Endometrial microvascular endothelial cells (primary cell): ENCODE results near the gene RHNO1. TPM values are rescaled to one million over a fixed set of nuclear protein-coding genes. Genes with fewer than 3 reads are reported as not detected.
"Not testable (repeated sequence)": the region's sequence is repeated elsewhere in the genome, so short reads cannot be mapped to it uniquely, and the experiment has no call there.

Experiments
- in situ Hi-C: cut with HindIII; loops from 2 replicates; pipeline ENCODE4 v1.10.0; 2017; ENCODE audit warnings: low sequenced_read_pairs, low pct_unique_long_range_greater_than_20kb; ENCODE audit errors: inconsistent ontology term
- total RNA-seq: library from RNA; depleted of rRNA; stranded (reverse); fragments of >200 nt; gene quantifications from one replicate; pipeline ENCODE4 v1.2.3, GENCODE V29; 2015; ENCODE audit errors: inconsistent ontology term

The RHNO1 gene
- total RNA-seq, 1 donor from 2014 or later, result 52.6 TPM

GRCh38 chr12:2857021-2857431 is 20.0 kb upstream of the RHNO1 start, which contains the start of gene TEX52:
TEX52 (minus strand) TSS chr12:2857039; CDS start chr12:2857026, 13 bp downstream.
- in situ Hi-C loops, result no loop called here

- in situ Hi-C loops, result no loop called here
These were observed 19.4 kb upstream of the RHNO1 start for GRCh38 chr12:2857576-2857975.

- in situ Hi-C loops, result no loop called here
These were observed 18.7 kb upstream of the RHNO1 start for GRCh38 chr12:2858334-2858733.

DNA sequence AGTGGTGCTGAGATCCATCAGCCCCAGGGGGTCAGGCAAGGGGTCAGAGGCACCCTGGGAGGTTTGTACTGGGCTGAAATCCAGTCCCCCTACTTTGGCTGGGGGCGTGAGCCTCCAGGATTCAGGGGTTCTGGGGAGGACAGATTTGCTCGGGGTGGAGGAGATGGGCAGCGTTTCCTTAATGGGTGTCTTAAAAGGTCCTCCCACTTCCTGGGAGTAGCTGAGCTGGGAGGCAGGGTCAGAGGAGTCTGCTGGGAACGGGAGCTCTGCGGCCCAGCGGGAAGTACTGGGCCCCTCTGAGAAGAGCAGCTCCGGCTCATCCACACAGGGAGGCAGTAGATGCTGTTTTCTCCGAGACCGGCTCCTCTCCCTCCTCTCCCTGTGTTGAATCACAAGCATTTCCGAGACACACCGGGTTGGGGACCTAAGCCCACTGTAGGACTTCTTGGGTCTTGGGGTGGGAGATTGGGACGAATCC is 18.0 kb upstream of the RHNO1 start:
- in situ Hi-C loops, result no loop called here

GRCh38 chr12:2860170-2860569 is 16.9 kb upstream of the RHNO1 start:
- in situ Hi-C loops, result no loop called here

- in situ Hi-C loops, result no loop called here
These were observed 14.1 kb upstream of the RHNO1 start for GRCh38 chr12:2862876-2863275.

DNA sequence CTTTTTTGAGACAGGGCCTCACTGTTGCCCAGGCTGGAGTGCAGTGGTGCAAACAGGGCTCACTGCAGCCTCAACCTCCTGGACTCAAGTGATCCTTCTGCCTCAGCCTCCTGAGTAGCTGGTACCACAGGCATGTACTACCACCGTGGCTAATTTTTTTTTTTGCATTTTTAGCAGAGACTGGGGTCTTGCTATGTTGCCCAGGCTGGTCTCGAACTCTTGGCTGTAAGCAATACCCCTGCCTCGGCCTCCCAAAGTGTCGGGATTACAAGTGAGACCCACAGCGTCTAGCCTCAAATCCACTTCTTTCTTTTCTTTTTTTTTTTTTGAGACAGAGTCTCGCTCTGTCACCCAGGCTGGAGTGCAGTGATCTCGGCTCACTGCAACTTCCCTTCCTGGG is 13.6 kb upstream of the RHNO1 start:
- in situ Hi-C loops, result not testable (repeated sequence)

DNA sequence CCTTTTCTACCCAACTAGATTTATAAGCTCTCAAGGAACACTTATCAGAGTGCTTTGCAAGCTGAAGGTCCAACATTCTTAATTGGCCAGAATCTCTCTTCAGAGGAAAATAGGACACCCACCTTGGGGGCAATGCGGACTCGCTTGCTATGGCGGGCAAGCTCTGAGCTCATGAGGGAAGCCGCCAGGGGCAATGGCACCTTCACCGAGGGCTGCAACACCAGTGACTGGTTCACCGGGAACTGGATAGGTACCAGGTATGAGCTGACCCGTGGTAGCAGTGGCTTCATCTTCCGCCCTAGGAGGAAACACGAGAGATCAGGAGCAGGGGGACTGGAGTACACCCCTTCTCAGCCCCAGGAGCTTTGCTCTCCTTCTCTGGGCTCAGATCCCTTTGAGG is 12.8 kb upstream of the RHNO1 start:
- in situ Hi-C loops, result no loop called here

DNA sequence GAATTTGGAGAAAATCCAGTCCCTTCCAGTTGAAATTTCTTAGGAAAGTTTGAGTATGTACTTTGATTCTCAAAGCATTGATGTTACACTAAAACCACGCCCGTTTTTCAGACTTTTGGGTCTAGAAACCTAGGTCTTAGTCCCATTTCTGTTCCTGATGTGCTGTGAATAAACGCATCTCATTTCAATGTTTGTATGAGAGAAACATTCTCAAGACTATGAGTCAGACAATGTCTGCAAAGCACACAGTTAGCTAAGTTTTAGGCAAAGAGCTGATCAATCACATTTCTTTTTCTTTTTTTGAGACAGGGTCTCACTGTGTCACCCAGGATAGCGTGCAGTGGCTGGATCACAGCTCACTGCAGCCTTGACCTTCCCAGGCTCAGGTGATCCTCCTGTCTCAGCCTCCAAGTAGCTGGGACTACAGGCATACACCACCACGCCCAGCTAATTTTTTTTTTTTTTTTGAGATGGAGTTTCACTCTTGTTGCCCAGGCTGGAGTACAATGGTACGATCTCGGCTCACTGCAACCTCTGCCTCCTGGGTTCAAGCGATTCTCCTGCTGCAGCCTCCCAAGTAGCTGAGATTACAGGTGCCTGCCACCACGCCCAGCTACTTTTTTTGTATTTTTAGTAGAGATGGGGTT is 7.9 kb upstream of the RHNO1 start:
- in situ Hi-C loops, result not testable (repeated sequence)

DNA sequence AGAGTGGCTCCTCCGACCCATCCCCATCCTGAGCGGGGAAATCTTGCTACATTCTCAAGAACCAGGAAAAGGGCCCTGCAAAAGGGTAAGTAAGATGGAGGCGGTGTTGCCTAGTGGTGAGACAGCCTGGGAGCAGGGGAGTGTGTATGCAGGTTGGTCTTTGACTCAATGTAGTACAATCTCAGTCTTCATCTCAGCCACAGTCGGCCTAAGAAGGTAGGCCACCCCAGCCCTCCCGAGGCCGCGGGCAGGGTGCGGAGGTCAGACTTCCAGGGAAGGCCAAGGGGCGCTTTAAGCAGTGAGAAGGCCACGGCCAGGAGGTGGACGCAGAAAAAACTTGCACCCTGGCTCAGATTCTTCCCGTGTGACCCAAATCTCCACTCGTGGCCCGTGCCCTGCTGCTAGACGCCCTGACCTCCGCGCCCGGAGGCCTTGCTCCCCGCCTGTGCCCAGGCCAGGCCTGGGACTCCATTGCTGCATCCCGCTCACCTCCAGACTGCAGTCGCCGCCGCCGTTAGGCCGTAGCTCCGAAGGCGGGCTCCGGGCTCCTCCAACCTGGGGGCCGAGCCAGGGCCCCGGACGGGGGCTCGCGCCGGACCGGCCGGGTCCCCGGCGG is 484 bp upstream of the RHNO1 start:
- in situ Hi-C loops, result no loop called here

DNA sequence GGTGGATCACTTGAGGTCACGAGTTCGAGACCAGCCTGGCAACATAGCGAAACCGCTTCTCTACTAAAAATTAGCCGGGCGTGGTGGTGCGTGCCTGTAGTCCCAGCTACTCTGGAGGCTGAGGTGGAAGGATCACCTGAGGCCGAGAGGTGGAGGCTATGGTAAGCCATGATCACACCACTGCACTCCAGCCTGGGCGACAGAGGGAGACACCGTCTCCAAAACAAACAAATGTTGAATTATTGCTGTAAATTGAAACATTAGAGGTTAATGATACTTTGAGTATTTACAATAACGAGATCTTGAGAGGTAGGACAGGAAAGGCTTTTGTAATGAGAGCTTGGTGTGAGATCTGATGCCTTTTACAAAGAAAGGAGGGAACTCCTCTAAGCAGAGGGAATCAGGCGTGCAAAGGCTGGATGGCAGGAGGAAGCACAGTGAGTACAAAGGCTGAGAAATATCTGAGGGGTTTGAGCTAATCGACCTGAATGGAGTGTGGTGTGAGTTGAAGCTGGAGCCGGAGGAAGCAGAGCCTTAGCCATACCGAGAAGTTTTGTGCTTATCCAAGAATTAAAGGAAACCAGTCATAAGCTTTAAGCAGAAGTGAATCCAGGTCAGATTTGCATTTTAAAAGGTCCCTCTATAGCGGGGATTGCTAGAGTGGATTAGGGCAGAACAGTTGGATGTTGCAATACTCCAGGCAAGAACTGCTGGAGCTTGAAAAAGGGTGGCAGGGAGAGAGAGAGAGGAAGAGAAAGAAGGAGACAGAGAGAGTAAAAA is 1.1 kb downstream of the RHNO1 start:
- in situ Hi-C loops, result no loop called here

DNA sequence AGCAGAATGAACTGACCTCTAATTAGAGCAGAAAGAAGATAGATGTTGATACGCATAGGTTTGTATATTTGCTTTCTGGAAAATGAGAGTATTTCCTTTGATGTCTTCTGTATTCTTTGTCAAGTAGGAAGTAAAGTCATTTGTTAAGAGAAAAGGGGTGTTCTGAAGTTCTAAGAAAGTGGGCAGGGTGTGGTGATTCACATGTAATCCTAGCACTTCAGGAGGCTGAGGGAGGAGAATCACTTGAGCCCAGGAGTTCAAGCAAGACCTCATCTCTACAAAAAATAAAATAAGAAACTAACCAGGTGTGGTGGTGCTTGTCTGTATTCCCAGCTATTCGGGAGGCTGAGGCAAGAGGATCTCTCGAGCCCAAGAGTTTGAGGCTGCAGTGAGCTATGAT is 2.8 kb downstream of the RHNO1 start:
- in situ Hi-C loops, result no loop called here

DNA sequence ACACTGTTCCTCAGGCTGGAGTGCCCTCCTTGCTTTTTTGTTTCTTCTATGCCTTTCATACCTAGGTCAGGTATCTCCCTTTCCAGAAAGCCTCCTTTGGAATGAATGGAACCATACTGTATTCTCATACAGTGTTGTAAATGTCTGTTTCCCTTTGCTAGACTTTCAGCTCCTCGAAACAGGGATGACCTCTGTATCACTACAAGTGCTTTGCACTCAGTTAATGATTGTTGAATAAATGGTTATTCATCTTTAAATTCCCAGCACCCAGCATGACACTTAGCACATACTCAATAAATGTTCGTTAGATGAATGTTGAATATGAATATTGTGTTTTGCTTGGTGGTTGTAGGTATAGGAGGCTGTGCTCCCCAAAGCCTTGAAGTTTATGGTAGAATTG is 7.8 kb downstream of the RHNO1 start:
- in situ Hi-C loops, result no loop called here

DNA sequence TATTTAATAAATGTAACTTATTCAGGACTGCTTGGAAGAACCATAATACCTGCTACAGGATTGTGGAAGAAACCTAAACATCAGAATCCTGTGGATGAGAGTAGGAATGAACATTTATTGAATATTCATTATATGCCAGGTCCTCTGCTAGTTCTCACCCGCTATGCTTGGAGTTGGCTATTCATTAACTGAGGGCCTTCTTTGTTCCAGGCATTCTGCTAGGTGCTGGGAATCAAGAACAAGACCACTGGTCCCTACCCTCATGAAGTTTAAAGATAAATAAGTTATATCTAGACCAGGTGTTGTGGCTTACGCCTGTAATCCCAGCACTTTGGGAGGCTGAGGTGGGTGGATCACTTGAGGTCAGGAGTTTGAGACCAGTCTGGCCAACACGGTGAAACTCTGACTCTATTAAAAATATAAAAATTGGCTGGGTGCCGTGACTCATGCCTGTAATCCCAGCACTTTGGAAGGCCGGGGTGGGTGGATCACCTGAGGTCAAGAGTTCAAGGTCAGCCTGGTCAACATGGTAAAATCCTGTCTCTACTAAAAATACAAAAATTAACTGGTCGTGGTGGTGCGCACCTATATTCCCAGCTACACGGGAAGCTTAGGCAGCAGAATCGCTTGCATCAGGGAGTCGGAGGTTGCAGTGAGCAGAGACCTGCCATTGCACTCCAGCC is 9.9 kb downstream of the RHNO1 start:
- in situ Hi-C loops, result no loop called here

DNA sequence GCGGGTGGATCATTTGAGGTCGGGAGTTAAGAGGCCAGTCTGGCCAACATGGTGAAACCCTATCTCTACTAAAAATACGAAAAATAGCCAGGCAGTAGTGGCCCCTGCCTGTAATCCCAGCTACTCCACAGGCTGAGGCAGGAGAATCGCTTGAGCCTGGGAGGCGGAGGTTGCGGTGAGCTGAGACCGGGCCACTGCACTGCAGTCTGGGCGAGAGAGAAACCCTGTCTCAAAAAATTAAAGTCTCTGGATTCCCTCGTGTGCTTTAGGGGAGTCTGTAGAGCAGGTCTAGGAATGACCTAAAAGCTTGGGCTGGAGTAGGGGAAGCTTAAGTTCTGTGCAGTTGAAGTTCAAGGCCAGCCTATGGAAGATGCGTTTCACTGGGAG is 13.0 kb downstream of the RHNO1 start:
- in situ Hi-C loops, result no loop called here

- in situ Hi-C loops, result no loop called here
These were observed 13.6 kb downstream of the RHNO1 start, which contains the start of gene TULP3 for GRCh38 chr12:2890388-2891239. TULP3 (plus strand) TSS chr12:2890891; CDS start chr12:2890948, 57 bp downstream.

DNA sequence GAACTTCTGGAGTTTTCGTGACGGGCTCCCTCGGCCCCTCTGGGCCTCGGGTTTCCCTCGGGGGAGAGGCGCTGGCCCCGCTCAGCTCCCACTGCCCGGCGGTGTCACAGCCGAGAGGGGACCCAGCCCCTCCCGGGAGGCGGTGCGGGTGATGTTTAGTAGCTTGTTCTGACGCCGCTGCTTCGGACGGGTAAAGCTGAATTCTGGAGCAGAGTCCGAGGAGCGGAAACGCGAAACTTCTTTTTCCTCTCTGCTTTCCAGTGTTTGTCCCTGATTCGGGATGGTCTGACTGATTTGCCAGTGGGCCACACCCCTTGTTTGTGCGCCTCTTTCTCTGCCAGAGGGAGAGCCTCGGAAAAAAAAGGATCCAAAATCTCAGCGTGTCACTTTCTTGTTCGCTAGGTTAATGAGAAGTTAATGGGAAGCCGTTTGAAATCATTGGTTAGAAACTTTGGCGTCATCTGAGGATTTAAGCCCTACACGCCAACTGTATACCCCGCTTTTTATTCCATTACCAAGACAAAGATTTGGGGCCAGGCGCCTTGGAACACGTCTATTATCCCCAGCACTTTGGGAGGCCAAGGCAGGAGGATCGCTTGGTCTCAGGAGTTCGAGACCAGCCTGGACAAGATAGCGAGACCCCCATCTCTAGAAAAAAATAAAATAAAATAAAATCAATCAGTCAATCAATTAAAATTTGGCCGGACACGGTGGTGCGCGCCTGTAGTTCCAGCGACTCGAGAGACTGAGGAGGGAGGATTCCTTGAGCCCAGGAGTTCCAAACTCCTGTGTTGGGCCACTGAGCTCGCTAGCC is 14.4 kb downstream of the RHNO1 start:
- in situ Hi-C loops, result no loop called here

GRCh38 chr12:2892246-2892645 is 15.2 kb downstream of the RHNO1 start:
- in situ Hi-C loops, result no loop called here
